NCI-H1048 (cell line): Measurements from ENCODE around the gene NFYC.

Experiments
- DNase-seq: peaks from one replicate; lab custom pipeline; 2025; lab: John Stamatoyannopoulos, UW

The NFYC gene

DNA sequence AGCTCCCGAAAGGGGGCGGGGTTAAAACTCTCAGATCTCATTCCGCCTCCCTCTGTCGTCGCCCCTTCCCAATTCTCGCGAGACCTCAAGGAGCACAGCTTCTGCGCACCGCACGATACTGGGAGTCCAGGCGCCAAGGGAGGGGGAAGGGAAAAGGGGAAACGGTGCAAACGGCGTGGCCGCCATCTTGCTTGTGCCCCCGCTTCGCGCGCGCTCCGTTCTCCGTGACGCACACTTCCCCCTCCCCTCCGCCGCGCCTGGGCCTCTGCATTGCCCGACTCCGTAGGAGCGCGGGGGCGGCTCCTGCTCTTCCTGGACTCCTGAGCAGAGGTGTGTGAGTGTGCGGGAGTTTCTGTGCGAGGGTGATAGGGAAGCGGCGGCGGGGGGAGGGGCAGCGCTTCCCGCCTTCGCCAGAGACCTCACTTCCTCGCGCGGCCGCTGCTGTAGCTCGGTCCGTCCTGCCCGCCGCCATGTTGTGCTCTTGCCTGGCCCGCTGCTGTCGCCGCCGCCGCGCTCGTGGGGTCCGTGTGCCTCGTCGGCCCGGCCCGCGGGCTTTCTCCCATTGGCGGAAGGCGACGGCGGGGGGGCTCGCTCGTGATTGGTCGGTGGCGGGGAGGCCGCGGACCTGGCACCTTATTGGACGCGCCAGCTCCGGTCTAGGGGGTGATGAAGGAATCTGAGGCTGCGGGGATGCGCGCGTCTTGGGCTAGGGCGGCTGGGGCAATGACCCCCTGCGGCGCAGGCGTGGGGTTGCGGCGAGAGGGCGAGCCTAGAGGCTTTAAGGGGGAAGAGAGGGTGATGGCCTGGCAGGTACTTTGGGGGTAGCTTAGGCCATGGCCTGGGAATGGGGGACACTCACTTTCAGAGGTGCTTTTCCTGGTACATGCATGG, at the start of gene NFYC:
NFYC (plus strand) TSS at position 167 of the 891 bp plus-strand sequence. CDS start 47,140 bp downstream, outside the sequence.
- DNase-seq: peak; percentile 98

DNA sequence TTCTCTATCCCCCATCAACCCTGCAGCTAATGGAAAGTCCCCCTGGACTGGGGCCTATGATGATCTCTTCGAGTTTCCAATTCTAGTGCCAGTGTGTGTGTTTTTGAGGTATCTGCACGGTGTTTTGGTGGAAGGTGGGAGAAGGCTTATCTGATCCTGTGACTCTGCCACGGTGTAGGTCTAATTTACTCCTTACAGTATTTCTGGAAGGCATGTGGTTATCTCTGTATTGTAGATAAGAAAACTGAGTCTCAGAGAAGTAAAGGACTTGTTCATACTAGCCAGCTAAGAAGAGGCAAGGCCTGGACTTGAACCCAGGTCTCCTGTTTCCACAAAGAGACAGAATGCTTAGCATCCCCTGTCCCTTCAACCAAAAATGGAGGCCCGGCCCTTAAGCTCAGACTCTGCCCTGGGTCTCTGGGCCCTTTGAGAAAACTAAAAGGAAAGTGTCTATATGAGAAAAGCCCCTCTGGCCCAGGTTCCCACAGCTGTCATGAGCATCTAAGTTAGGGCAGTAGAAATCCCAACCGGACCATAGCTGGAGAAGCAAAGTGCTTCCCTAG, 46.3 kb upstream of the NFYC start:
- no peak for DNase-seq

DNA sequence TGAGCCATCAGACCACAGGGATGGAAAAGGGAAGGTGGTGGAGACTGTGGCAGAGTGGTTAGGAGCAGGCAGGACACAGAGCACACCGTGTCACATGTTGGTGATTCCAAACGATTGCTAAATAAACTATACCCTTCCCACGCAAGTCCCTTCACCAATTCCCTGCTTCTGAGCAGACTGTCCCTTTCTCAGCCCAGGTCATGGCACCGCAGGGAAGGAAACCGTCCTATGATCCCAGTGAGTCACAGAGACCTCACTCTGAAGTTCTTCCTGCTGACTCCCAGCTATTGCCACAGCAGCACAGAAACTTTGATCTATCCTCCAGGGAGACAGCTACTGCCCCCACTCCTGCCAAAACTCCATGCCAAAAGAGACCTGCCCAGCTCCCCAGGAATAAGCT, 45.2 kb upstream of the NFYC start:
- DNase-seq: no peak

DNA sequence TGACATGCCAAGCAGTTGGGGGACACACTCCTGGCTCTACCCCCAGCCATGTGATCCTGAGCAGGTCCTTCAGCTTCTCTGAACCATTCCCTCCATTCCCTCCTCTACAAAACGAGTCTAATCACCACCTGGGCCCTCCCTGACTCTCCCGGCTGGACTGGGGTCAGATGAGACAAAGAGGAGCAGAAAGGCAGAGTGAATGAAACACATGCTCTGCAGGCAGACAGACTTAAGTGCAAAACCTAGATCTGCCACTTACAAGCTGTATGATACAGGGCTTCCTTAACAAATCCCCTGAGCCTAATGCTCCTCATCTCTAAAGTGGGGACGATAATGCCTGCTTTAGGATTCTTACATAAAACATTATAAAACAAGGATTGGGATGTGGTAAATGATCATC, 43.3 kb upstream of the NFYC start:
- DNase-seq: no peak

DNA sequence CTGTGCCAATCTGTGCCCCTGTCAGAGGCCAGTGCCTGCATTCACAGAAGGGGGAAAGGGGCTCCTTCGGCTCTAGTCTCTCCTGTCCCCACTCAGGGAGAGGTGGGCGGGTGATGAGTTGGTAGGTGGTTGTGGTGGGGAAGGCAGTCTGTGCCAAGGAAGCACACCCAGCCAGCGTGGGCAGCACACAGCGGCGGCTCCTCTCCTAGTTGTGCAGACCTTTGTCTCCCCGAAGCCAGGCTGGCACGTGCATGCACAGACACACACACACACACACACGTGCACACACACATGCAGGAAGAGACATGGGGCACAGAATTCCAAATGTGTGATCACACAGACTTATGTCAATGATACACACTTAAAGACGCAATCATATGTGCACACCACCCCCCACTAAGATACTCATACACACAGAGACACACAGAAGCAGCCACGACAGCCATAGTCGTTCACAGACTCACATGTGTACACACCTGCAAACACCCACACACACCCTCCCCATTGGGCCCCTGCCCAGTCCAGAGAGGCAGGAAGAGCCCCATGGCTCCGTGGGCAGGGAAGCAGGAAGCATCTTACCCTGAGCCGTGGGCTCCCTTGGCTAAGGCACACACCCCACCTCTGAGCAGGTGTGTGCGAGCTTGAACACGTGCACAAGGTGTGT, 42.4 kb upstream of the NFYC start:
- no peak for DNase-seq

DNA sequence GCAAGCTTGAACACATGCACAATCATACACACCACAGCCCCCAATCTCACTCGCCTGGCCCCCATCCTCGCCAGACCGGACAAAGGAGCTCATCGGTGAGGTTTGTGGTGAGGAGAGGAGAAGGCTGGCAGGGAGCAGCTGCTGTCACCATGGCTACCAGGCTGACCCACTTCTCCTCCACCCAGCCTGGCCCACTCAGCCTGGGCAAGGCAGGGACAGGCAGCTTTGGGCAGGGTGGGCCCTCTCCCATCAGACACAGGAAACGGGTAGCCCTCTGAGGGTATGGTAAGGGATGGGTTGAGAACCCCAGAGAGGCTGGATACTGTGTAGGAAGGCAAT, 41.9 kb upstream of the NFYC start:
- DNase-seq: no peak

DNA sequence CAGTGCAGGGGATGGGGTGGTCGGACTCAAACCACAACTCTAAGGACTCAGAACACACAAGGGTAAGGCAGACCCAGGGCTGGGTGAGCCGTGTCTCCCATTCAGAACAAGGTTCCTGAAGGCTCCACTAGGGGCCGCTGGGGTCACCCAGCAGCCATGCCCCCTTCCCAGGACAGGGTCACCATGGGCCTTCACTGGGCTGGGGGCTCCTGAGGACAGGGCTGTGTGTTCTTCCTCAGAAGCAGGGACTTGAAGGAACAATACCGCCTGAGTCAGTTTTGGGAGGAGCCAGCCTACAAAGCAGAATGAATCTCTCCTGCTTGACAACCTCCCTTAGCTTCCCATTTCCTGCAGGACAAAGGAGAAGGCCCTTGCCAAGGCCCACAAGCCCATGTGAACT, 41.4 kb upstream of the NFYC start:
- no peak for DNase-seq

DNA sequence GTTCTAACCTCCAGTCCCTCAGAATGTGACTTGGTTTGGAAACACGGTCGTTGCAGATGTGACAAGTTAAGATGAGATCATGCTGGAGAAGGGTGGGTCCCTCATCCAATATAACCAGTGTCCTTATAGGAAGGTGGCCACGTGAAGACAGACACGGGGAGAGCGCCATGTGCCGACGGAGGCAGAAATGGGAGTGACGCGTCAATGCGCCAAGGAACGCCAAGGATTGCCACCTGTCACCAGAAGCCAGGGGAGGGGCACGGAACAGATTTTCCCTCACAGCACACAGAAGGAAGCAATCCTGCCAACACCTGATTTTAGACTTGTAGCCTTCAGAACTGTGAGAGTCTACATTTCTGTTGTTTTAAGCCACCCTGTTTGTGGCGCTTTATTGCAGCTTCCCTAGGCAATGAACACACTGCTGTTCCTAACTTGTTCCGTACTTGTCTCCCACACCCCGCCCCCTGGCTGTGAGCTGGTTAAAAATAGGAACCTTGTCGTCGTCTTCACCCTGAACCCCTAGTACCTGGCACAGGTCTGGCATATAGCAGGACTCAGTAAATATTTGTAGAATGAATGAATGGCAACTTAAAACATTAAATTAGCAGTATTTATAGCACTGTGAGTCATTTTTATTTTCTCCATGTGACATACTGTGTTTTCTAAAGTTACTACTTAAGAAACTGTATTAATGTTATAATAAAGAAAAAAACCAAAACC, 40.2 kb upstream of the NFYC start:
- no peak for DNase-seq

DNA sequence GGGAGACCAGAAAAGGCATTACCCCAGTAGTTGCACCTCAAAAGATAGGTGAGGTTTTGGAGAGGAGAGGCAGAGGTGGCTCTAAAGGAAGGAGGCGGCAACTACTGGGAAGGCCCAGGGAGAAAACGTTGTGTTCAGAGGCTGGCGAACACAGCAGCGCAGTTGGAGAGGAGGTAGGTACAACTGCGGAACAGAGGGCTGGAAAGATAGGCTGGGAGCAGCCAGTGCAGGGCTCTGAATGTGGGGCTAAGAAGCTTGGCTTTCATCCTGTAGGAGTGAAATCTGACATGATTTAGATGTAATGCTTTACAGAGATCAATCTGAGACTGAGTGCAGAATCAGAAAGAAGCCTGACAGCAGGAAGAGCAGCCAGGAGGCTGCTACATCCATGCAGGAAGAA, 39.0 kb upstream of the NFYC start:
- no peak for DNase-seq

DNA sequence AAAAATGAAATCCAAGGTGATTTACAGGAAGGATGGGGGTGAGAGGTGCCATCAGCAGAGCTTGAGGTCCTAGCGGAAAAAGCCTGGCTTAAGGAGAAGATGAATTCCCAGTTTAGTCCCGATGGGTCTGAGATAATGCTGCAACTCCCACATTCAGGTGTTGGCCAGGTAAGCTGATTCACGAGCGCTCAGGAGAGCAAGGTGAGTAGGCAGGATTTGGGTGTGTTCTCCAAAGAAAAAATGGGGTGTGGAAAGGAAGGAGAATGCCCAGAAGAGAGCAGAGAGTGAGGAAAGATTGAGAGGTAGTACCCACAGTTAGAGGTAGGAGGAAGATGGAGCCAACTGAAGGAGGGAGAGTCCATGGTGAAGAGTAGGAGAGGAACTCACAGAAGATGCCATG, 38.5 kb upstream of the NFYC start:
- DNase-seq: no peak

DNA sequence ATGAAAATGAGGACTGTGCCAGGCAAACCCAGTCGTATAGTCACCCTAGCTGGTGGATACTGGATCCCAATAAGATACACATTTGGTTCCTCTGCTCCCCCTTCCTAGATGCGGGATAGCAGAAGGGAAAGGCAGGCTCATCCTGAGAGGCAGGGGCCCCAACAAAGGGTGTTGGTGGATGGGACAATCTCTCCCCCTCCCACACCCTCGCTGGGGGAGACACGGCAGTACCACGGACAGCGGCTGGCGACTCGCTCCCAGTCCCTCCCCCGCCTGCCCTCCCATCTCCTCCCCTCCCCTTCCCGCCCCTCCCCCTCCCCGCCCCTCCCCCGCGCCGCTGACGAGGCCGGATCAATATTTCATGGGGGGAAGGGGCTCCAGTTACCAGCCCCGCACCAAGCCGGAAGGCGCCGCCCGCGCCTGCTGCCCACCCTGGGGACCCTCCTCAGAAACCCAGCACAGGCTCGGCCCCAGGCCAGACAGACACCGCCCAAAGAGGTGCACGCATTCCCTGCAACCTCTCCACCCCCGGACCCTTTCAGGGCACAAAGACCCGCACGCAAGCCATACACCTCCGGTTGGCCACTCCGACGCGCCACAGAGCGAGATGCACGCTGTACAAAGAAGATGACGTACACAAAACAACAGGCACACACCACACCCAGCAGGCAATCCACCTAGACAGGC, 37.5 kb upstream of the NFYC start:
- no peak for DNase-seq

DNA sequence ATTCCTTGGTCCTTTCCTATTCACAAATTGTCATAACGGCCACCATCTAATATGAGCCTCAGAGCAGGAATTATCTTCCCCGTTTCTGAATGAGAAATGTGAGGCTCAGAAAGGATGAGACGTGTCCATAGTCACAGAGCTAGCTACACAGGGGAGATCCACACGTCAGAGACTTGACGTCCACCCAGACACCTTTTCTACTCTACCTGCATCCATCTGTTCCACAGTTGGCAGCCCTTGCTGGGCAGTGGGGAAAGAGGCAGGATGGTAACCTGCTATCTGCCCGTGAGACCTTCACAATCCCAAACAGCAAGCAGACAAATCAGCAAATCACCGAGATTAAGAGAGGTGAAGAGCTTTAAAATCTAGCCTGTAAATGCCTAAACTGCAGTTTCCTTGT, 34.5 kb upstream of the NFYC start:
- DNase-seq: no peak

DNA sequence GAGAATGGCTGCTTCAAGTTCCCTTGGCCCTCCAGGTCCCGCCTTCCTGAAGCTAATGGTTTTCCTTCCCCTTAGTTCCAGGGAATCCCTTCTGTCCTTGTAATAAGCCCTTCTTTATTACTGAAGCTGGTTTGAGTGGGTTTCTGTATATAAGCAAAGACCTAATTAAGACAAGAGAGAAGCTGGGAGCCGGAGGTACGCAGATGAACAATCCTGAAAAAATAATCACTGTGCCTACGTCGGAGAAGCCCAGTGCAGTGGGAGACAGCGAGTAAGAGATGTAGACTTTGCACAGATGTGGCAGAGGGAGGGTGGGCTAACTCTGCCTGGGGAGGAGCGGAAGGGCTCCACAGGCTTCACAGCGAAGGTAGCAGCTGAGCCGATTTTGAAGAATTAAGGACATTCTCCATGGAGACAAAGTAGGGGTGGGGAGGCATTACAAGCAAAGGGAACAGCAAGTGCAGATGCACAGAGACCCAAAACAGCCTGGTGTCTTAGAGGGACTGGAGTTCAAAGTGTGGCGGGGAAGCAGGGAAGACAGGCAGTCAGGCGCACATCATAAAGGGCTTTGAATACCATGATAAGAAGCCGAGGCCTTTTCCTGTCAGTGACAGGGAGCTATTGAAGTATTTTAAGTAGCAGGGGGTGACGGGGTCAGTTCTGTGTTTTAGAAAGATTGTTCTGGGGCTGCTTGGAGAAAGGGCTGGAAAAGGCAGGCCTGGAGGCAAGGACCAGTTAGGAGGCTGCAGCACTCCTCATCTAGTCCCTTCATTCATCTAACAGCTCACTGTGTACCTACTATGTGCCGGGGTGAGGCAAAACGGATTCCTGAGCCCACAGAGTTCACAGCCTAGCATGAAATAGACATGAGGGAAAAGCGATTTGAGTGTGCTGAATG, 32.5 kb upstream of the NFYC start:
- no peak for DNase-seq

DNA sequence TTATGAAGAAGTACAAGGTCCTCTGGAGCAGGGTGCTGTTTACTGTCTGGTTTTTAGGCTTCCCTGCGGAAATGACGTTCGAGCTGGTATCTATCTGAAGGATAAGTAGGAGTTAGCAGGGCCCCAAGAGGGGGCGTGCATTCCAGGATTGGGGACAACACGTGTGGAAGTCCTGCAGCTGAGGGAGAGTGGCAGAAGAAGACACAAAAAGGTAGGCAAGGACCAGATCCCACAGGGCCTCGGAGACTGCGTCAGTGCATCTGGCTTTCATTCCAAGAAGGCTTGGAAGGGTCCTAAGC, 31.9 kb upstream of the NFYC start:
- DNase-seq: no peak

DNA sequence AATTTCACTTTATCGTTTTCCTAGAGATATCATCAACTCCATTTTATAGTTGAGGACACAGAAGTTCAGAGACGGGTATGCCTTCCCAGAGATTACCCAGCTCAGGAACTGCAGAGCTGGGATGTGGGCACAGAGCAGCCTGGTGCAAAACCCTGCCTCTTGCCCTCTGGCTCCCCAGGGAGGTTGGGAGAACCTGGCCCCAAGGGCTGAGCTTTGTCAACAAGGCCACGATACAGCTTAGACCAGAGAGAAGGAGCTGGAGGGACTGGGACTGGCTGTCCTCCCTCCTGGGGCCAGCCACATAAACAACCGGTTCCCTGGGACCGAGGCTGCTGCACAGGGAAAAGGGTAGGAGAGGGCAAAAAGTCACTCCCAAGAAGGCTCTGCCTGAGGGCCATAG, 29.8 kb upstream of the NFYC start:
- DNase-seq: no peak

DNA sequence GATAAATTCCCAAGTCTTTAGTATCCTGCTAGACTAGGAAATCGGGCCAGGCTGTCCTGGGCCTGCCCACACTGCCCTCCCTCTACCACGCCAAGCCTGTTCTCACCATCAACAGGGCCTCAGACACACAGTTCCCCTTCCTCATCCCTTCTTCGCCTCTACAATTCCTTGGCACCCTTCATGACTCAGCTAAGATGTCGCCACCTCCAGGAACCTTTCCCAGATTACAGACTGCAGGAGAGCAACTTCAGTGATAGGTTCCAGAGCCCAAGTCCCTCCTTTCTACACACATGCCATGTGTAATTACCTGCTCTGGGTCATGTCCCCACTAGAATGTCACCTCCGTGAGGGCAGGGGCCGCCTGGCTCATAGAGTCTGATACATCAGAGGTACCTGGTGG, 29.4 kb upstream of the NFYC start:
- DNase-seq: no peak

DNA sequence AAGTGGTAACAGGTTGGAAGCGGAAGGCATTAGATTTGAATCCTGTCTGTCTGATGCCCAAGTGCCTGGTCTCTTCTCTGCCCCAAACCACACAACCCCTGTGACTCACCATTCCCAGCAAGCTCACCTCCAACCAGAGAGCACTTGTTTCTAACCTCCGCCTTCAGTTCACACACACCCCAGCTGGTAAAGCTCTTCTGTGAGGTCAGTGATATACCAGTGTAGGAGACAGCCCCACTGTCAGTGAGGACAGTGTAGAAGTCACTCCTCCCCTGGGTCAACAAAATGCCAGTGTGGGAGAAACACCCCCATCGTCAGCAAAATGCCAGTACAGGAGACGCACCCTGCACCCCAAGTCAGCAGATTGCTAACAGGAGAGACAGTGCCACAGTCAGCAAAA, 28.6 kb upstream of the NFYC start:
- no peak for DNase-seq

DNA sequence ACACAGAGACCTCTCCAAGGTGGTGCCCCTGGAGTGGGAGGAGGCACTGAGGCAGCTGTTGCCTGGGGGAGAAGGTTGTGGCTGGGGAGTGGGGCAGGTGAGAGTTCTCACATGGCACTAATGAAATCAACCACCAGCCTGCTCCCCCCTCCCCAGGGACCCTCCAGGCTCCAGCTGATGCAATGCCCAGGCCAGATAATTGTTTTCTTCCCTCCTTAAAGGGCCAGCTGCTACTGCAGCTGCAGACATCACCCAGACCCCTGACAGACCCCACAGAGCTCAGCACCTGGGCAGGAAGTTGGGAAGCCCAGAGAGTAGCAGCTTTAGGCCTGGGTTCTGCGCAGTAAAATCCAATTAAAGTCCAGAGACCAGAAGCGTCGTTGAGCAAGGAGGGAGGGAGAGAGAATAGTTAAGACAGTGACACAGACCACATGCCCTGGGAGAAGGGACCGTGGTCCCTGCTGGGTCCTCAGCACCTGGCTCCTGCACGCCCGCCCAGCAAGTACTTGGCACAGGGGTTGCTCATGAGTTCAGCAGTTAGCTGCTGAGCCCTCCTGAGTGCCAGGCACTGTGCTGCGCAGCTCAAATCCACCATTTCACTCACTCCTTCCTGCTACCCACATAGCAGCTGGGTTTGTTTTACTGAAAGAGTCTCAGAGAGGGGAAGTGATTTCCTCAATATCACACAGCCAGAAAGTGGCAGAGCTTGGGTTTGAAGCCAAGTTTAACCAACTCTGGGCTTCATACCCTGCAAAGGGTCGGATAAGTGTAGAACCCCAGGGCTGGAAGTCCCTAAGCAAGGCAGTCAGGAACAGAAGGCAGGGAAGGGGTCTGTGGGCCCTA, 28.0 kb upstream of the NFYC start:
- no peak for DNase-seq

DNA sequence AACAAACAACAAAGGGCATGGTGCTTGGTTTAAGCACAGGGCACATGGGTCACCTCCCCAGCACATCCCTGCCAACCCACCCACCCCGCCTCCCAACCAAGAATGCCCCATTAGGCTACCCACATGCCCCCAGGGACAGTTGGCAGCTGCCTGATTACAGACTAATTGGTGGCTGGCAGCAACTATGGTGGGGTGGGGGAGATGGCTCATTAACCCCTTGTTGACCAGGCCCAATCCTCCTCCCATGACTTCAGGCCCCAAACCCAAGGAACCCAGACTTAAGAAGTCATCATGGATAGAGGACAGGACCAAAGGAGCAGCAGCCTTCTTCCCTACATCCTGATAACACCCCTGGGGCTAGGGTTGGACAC, 27.4 kb upstream of the NFYC start:
- no peak for DNase-seq

DNA sequence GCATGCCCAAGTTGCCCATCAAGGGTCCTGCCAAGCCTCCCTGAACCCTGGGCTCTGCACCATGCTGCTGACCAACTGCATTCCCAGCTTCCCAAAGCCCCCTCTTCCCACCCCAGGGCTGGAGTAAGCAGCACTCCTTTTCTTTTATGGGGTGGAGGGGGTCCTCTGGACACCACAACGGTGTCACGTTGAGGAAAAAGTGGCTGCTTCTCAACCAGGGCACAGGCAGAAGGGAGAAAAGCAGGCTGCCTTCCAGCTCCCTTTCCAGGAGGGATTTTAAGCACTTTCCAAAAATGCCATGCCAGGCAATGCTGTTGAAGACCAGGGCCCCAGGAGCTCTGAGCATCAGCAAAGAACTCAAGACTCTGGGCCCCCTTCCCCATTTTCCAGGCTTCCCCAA, 26.7 kb upstream of the NFYC start:
- DNase-seq: no peak
